ENCODE data around the gene AGBL5.

GRCh38 chr2:27094353-27094984 is 43.0 kb downstream of the AGBL5 start:
- TF ChIP-seq, protein P1, sequence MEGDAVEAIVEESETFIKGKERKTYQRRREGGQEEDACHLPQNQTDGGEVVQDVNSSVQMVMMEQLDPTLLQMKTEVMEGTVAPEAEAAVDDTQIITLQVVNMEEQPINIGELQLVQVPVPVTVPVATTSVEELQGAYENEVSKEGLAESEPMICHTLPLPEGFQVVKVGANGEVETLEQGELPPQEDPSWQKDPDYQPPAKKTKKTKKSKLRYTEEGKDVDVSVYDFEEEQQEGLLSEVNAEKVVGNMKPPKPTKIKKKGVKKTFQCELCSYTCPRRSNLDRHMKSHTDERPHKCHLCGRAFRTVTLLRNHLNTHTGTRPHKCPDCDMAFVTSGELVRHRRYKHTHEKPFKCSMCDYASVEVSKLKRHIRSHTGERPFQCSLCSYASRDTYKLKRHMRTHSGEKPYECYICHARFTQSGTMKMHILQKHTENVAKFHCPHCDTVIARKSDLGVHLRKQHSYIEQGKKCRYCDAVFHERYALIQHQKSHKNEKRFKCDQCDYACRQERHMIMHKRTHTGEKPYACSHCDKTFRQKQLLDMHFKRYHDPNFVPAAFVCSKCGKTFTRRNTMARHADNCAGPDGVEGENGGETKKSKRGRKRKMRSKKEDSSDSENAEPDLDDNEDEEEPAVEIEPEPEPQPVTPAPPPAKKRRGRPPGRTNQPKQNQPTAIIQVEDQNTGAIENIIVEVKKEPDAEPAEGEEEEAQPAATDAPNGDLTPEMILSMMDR (IDR thresholded peaks at IDR 0.05): no peak
- TF ChIP-seq JUNB (IDR thresholded peaks at IDR 0.05) (no peak), KDM5A (IDR thresholded peaks at IDR 0.05) (no peak), POLR2A (IDR thresholded peaks at IDR 0.05; ENCODE audit: low read length) (no peak), EP300 (IDR thresholded peaks at IDR 0.05) (no peak), HEYL (CRISPR knock-in tag; IDR thresholded peaks at IDR 0.05) (no peak), JUN (IDR thresholded peaks at IDR 0.05) (no peak), CBX8 (IDR thresholded peaks at IDR 0.05) (no peak), ESRRA (IDR thresholded peaks at IDR 0.05; ENCODE audit: borderline replicate concordance, low read length) (no peak), REST (IDR thresholded peaks at IDR 0.05) (no peak)
- TF ChIP-seq, protein P2, sequence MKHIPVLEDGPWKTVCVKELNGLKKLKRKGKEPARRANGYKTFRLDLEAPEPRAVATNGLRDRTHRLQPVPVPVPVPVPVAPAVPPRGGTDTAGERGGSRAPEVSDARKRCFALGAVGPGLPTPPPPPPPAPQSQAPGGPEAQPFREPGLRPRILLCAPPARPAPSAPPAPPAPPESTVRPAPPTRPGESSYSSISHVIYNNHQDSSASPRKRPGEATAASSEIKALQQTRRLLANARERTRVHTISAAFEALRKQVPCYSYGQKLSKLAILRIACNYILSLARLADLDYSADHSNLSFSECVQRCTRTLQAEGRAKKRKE (CRISPR knock-in tag; IDR thresholded peaks at IDR 0.05; ENCODE audit: low read depth): no peak
